HG02571 (cell line): Measurements from ENCODE around the gene RIMBP3B.
A peak's percentile ranks its signal among the peaks of the same experiment; 100 is the strongest.
"Not testable (repeated sequence)": the region's sequence is repeated elsewhere in the genome, so short reads cannot be mapped to it uniquely, and the experiment has no call there.

Source experiments
- ATAC-seq: cut with Tn5 transposase; IDR thresholded peaks from one replicate; pipeline ENCODE4 v1.9.1; 2021; ENCODE audit warnings: mild to moderate bottlenecking, moderate library complexity; ENCODE audit not compliant: unreplicated experiment

RIMBP3B gene

DNA sequence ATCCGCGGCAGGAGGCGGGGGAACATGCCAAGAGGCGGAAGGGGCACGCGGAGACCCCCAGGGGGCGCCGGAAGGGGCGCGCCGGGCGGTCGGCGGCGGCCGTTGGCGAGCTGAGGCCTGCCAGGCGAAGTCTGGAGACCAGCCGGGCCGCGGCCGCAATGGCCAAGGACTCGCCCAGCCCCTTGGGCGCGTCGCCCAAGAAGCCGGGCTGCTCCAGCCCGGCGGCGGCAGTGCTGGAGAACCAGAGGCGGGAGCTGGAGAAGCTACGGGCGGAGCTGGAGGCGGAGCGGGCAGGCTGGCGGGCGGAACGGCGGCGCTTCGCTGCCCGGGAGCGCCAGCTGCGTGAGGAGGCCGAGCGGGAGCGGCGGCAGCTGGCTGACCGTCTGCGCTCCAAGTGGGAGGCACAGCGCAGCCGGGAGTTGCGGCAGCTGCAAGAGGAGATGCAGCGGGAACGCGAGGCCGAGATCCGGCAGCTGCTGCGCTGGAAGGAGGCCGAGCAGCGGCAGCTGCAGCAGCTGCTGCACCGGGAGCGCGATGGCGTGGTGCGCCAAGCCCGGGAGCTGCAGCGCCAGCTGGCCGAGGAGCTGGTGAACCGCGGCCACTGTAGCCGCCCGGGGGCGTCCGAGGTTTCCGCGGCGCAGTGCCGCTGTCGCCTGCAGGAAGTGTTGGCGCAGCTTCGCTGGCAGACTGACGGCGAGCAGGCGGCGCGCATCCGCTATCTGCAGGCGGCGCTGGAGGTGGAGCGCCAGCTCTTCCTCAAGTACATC lies at the start of gene RIMBP3B:
TSS of gene RIMBP3B (plus strand) at position 51 of the 767 bp plus-strand sequence. CDS start at position 159, 108 bp downstream.
- ATAC-seq: not testable (repeated sequence)

DNA sequence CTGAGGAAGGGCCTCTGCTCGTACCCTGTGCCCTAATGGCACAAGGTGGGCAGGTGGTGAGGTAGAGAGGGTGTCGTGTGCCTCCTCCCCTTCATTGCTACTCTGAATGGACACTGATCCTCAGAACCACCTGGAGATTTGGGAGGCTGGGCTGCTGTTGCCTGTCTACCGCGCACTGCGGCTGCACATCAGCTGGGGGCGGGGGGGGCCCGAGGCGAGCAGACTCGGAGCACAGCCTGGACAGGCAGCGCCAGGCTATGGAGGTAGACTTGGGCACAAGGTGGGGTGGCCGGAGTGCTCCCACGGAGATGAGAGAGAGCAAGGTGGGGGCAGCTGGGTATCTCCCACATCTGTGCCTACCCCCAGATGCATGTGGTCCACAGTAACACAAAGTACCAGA lies 26.0 kb upstream of the RIMBP3B start:
- ATAC-seq: not testable (repeated sequence)

DNA sequence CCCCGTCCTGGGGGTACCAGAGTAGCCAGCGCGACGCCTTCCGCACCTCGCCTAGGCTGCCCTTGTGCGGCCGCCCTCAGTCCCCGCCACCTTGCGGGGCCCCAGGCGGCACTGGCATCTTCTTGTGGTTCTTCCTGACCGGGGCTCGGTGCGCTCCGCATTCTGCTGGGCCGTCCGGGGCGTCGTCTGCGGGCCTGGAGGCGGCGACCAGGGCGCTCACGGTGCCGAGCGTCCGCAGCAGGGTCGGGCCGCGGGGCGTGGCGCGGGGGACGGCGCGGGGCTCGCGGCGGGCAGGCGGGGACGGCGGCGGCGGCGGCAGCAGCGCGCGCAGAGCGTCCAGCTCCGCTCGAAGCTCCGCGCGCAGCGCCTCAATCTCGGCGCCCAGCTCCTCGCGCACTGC lies 23.0 kb upstream of the RIMBP3B start:
- ATAC-seq: not testable (repeated sequence)

DNA sequence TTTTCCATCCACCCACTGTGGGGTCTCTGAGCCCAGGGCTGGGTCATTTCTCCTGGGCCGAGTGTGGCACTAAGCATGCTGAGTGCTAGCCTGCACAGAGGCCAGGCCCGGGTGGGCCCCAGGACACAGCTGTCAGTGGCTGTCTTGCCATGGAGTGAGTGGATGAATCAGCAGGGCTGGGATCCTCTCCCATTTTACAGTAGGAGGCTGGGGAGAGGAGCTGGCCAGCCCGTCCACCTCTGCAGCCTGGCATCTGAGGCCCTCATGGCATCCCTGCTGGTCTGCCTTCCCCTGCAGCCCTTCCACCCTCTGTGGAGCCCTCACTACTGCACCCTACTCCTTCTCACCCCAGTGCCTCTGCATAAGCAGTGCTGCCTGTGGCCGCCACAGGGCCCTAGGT lies 21.1 kb upstream of the RIMBP3B start:
- ATAC-seq: not testable (repeated sequence)

GRCh38 chr22:21363061-21363460 lies 20.5 kb upstream of the RIMBP3B start:
- not testable (repeated sequence) for ATAC-seq

GRCh38 chr22:21363803-21364202 lies 19.7 kb upstream of the RIMBP3B start:
- not testable (repeated sequence) for ATAC-seq

DNA sequence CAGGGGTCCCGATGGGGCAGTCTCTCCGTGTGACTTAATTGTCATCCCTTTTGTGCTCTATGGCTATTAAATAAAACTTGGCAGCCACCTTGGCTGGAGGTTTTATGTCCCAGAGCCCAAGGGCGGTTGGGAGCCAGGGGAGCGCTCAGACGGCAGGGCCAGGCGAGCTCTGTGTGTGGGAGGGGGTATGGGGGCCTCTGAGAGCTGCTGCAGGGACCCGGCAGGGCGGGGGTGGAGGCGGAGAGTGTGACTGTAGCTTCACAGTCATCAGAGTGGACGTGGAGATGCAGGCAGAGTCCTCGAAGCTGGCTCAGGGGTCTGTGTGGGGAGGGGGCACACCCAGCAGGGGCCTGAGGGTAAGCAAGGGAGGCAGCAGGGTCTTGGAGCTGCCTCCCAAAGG lies 19.2 kb upstream of the RIMBP3B start:
- not testable (repeated sequence) for ATAC-seq

DNA sequence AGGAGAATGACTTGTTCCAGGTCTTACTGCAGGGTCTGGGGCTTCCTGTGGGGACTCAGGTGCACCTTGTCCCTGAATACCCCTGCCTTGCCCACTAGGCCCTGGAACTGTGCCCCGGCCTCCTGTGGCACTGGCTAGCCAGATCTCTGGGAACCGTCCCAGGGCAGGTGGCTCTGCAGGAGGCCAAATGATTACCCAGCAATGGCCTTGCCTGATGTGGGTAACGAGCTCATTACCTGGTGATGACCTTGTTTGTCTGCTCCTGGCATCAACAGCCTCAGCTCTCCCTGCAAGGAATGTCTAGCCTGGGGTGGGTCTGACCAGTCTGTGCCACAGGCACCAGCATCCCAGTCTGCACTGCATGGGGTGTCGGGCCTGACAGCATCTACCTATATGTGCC lies 18.2 kb upstream of the RIMBP3B start:
- ATAC-seq: not testable (repeated sequence)

DNA sequence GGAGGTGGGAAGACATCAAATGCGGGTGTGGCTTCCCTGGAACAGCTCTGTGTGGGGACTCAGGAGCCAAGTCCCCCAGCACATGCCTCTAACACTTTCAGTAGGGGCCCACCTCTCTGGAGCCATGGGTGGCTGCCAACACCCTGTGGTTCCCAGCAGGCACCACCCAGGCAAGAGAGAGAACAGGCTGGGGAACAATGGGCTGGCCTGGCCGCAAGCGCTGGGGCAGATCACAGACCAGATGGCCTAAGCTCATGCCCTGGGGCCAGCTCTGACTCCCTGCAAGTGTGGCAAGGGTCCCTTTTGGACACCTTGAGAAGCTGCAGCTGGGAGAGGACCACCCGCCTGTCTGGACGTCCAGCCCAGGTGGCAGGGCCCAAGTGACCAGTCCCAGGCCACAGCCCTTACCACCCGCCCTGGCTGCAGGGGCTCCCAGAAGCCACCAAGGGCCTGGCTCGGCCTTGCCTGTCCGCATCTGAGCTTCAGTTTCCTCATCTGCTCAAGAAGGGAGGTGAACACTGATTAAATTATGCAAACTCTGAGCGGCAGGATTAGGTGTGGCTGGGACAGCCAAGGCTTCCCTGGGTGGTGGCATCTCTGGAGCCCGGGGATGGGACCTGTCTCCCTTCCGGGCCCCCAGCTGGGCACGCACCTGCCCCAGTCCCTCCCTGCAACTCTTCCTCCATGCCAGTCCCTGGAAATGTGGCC lies 14.8 kb upstream of the RIMBP3B start:
- not testable (repeated sequence) for ATAC-seq

DNA sequence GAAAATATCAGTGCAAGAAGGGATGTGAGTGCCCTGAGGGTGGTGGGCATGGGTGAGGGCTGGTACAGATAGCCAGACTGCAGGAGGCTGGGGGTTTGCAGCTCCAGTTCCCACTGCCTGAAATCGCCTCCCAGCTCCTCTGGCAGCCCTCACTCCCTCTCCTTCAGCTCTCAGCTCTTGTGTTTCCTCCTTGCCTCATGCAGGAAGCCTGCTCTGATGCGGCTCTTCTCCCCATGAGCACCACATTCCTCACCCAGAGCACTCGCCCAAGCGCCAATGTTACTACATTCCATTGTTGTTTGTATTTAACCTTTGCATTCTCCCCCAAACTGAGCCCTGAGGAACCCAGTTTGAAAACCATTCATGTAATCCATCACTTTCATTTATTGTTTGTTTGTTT lies 7.7 kb upstream of the RIMBP3B start:
- not testable (repeated sequence) for ATAC-seq

GRCh38 chr22:21384468-21385357 lies 1.2 kb downstream of the RIMBP3B start:
- ATAC-seq: not testable (repeated sequence)

DNA sequence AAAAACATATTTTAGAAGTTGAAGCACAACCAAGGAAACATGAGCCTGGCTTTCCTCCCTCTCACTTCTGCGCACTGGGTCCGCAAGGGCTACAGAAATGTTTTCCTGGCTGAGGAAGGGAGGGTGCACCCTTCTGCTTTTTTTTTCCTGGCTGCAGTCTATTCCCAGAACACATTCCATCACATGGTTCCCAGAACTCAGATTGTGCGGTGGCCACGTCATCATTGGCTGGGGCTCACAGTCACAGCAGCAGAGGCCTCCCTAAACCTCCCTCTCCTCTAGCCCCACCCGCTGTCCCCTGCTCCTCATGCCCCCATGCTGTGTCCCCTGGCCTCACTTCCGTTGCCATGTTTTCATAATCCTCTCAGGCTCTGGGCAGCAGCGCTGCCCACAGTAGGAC lies 5.9 kb downstream of the RIMBP3B start:
- not testable (repeated sequence) for ATAC-seq

DNA sequence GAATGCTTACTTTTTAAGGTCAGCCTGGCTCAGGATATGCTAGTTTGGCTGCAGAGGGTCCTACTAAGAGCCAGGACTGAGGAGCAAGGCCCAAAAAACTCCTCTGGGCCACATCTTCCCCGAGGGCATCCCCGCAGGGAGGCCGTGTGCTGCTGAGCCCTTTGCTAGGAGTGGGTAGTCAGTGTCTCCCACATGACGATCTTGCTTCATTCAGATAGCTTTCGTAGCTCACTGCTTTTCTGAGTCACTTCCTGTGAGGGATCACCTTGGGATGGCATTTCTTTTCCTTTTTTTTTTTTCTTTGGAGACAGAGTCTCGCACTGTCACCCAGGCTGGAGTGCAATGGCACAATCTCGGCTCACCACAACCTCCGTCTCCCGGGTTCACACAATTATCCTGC lies 6.5 kb downstream of the RIMBP3B start:
- ATAC-seq: not testable (repeated sequence)

GRCh38 chr22:21394613-21395012 lies 11.1 kb downstream of the RIMBP3B start:
- not testable (repeated sequence) for ATAC-seq

DNA sequence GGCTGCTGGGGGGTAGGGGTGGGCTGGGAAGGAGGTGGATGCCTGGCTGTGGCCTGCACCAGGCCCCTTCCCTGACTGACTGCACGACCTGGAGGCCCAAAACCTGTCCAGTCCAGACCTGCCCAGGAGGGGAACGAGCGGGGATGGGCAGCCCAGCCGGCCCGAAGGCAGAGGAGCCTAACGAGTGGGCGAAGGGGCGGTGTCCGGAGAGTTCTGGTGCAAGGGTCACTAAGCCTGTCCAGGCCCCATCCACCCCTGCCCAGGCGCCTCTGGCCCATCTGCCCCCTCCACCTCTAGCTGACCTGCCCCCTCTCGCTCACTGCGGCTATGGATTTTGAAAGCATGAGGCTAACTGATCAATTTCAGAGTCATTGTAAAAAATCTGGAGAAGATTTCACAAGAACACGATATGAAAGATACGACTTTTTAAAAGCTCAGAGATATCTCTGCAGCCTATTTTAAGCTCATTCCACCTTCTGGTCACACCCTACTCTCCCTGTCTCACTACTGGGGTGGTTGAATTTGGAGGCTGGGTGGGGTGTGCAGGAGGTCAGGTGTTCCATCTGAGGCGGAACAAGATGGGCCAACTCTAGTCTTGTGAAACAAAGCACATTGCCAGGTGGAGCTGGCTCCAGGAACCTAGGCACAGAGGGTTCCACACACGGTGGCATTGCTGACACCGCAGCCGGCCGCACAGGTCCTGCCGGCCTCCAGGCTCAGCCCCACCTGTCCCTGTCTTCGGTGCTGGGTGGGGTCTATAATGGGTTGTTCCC lies 17.8 kb downstream of the RIMBP3B start:
- ATAC-seq: not testable (repeated sequence)

DNA sequence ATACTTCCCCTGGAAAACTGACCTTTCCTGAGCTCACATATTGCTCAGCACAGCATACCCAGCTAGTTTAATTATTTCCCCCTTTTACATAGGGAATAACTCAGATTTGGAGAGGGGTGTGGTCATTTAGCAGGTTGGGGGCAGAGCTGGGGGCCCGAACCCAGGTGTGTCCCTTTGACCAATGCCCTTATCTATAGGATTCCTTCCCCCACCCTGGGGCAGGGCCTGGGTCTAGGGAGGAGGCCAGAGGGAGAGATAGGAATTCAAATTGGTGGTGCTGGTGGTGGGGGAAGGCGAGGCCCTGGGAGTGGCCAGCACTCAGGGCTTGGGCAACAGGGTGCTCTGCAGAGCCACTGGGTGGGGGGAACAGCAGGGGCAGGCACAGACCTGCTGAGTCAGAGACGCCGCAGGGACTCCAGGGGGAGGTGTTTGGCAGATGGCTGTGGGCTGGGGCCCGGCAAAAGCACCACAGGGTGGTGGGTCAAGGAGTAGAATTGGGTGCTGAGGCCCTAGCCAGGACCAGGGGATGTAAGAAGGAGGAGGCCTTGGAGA lies 19.3 kb downstream of the RIMBP3B start:
- ATAC-seq: not testable (repeated sequence)

- not testable (repeated sequence) for ATAC-seq
Measured at GRCh38 chr22:21407139-21407538, 23.6 kb downstream of the RIMBP3B start.

- not testable (repeated sequence) for ATAC-seq
Measured at GRCh38 chr22:21407792-21408191, 24.2 kb downstream of the RIMBP3B start.

DNA sequence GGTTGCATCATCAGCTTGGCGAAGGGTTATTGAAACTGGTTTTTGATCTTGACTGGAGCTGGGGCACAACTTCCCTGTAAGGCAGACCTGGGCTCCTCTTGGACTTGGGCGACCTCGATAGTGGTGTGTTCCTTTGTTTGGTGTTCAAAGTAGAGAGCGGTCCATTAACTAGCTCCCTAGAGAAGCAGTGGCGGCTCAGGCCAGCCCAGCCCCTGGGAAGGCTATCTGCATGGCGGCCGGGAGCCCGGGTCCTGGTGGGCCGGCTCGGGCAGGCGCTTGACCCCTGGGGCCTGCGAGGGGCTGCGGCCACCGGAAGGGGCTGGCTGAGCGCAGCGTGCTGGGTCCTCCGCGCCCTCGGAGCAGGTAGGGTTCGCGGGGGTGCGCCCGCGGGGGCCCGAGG lies 32.8 kb downstream of the RIMBP3B start:
- not testable (repeated sequence) for ATAC-seq

DNA sequence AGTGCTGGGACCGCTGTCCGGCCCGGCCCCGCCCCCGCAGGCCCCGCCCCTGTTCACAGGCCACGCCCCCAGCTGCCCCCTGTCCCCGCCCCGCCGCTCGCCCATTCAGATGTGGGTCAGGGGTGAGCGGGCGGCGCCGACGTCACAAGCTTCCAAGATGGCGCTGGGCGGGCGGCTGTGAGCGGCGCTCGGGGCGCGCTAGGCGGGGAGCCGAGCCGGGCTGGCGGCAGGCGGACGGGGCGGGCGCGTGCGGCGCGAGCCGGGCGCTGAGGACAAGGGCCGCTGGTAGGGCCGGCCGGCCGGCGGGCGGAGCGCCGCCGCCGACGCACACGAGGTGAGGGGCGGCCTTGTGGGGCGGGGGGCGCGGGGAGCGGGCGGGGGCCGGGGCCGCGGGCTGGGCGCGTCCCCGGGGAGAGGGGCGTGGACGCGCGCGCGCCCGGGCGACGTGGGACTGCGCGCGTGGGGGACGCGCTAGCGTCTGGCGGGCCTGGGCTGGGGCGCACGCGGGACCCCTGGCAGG lies 33.7 kb downstream of the RIMBP3B start, which contains the start of gene HIC2:
TSS of gene HIC2 (plus strand) at position 145 of the 520 bp plus-strand sequence. CDS start 25,461 bp downstream, outside the sequence.
- peak; percentile 72 for ATAC-seq
